WTC11 (cell line): ENCODE measurements around the gene OPCML. TPM values are rescaled to one million over a fixed set of nuclear protein-coding genes. Genes with fewer than 3 reads are reported as not detected.

Experiments
- ATAC-seq: fragments of 200-7000 bp; cut with Tn5 transposase; 2 replicates; pipeline ENCODE4 v1.10.0; 2021; ENCODE audit warnings: mild to moderate bottlenecking, moderate library complexity
- CTCF ChIA-PET: fragments of 300-600 bp; sonication (Branson Sonifier 250); formaldehyde crosslinking; loops from one replicate; lab custom pipeline; 2021; ENCODE audit warnings: antibody characterized with exemption; lab: Charles Lee
- POLR2A ChIA-PET: fragments of 350-600 bp; sonication (Branson Sonifier 250); formaldehyde crosslinking; loops from one replicate; lab custom pipeline; 2021; ENCODE audit warnings: antibody characterized with exemption; lab: Charles Lee
- DNase-seq: peaks from one replicate; pipeline ENCODE4 v3.0.0; 2021; ENCODE audit warnings: low spot score
- H3K27ac Mint-ChIP-seq: 2 replicates; pipeline ENCODE4 v1.8.0; 2021; ENCODE audit warnings: mixed read lengths
- H3K27me3 Mint-ChIP-seq: 2 replicates; pipeline ENCODE4 v1.8.0; 2021; ENCODE audit warnings: low read depth, mild to moderate bottlenecking, moderate library complexity, mixed read lengths
- H3K36me3 Mint-ChIP-seq: 2 replicates; pipeline ENCODE4 v1.8.0; 2021; ENCODE audit warnings: mixed read lengths
- H3K4me1 Mint-ChIP-seq: 2 replicates; pipeline ENCODE4 v1.8.0; 2022; ENCODE audit warnings: mixed read lengths
- H3K4me3 Mint-ChIP-seq: 2 replicates; pipeline ENCODE4 v1.8.0; 2021; ENCODE audit warnings: mild to moderate bottlenecking, moderate library complexity, mixed read lengths
- H3K9me3 Mint-ChIP-seq: 2 replicates; pipeline ENCODE4 v1.8.0; 2021; ENCODE audit warnings: mixed read lengths
- ARID4B ChIP-seq: sonication (generic); formaldehyde crosslinking; IDR thresholded peaks from 2 replicates; pipeline ENCODE4 v1.8.0; 2023; ENCODE audit warnings: missing genetic modification reagents, mild to moderate bottlenecking, borderline replicate concordance
- ATF3 ChIP-seq: sonication (generic); formaldehyde crosslinking; conservative IDR thresholded peaks from 2 replicates; pipeline ENCODE4 v1.8.1; 2022; ENCODE audit warnings: mild to moderate bottlenecking, missing genetic modification reagents
- E2F1 ChIP-seq: sonication (generic); formaldehyde crosslinking; IDR thresholded peaks from 2 replicates; pipeline ENCODE4 v1.8.0; 2022; ENCODE audit warnings: mild to moderate bottlenecking, missing genetic modification reagents
- EMX1 ChIP-seq: fragments of 250-450 bp; sonication (Bioruptor Pico); IDR thresholded peaks from 2 replicates; pipeline ENCODE4 v1.8.0; 2021; ENCODE audit warnings: mild to moderate bottlenecking
- ESRRA ChIP-seq: sonication (generic); formaldehyde crosslinking; IDR thresholded peaks from 2 replicates; pipeline ENCODE4 v1.8.1; 2022; ENCODE audit warnings: mild to moderate bottlenecking, missing genetic modification reagents, borderline replicate concordance
- FOXP1 ChIP-seq: sonication (generic); formaldehyde crosslinking; IDR thresholded peaks from 2 replicates; pipeline ENCODE4 v1.8.0; 2022; ENCODE audit warnings: missing genetic modification reagents, mild to moderate bottlenecking, moderate library complexity, borderline replicate concordance
- GRHL2 ChIP-seq: fragments of 250-450 bp; sonication (Bioruptor Pico); IDR thresholded peaks from 2 replicates; pipeline ENCODE4 v1.8.0; 2022; ENCODE audit warnings: mild to moderate bottlenecking, moderate library complexity; ENCODE audit not compliant: insufficient replicate concordance, severe bottlenecking
- HMGA2 ChIP-seq: fragments of 250-450 bp; sonication (Bioruptor Pico); IDR thresholded peaks from 2 replicates; pipeline ENCODE4 v1.4.0; 2021; ENCODE audit warnings: mild to moderate bottlenecking, moderate library complexity
- HMGXB4 ChIP-seq: sonication (generic); formaldehyde crosslinking; IDR thresholded peaks from 2 replicates; pipeline ENCODE4 v1.8.1; 2023; ENCODE audit warnings: mild to moderate bottlenecking, moderate library complexity, missing genetic modification reagents
- NR1H2 ChIP-seq: sonication (generic); formaldehyde crosslinking; IDR thresholded peaks from 2 replicates; pipeline ENCODE4 v1.9.0; 2021; ENCODE audit warnings: mild to moderate bottlenecking, moderate library complexity, missing genetic modification reagents
- NR3C1 ChIP-seq: sonication (generic); formaldehyde crosslinking; conservative IDR thresholded peaks from 2 replicates; pipeline ENCODE4 v1.8.1; 2023; ENCODE audit warnings: low read depth, mild to moderate bottlenecking, missing genetic modification reagents
- PRRX2 ChIP-seq: fragments of 250-450 bp; sonication (Bioruptor Pico); IDR thresholded peaks from 2 replicates; pipeline ENCODE4 v1.8.0; 2021; ENCODE audit warnings: mild to moderate bottlenecking
- RELA ChIP-seq: sonication (generic); formaldehyde crosslinking; IDR thresholded peaks from 2 replicates; pipeline ENCODE4 v1.8.1; 2022; ENCODE audit warnings: missing genetic modification reagents, mild to moderate bottlenecking, borderline replicate concordance
- RORB ChIP-seq: fragments of 250-450 bp; sonication (Bioruptor Pico); IDR thresholded peaks from 2 replicates; pipeline ENCODE4 v1.9.0; 2021; ENCODE audit warnings: mild to moderate bottlenecking
- SOX15 ChIP-seq: fragments of 250-450 bp; sonication (Bioruptor Pico); IDR thresholded peaks from 2 replicates; pipeline ENCODE4 v1.9.0; 2021; ENCODE audit warnings: mild to moderate bottlenecking
- SP1 ChIP-seq: sonication (generic); formaldehyde crosslinking; conservative IDR thresholded peaks from 2 replicates; pipeline ENCODE4 v1.8.1; 2022; ENCODE audit warnings: missing genetic modification reagents
- TP53 ChIP-seq: sonication (generic); formaldehyde crosslinking; IDR thresholded peaks from 2 replicates; pipeline ENCODE4 v1.8.1; 2023; ENCODE audit warnings: mild to moderate bottlenecking, missing genetic modification reagents
- USF1 ChIP-seq: sonication (generic); formaldehyde crosslinking; IDR thresholded peaks from 2 replicates; pipeline ENCODE4 v1.8.0; 2022; ENCODE audit warnings: mild to moderate bottlenecking, missing genetic modification reagents
- USF2 ChIP-seq: sonication (generic); formaldehyde crosslinking; IDR thresholded peaks from 2 replicates; pipeline ENCODE4 v1.8.1; 2023; ENCODE audit warnings: mild to moderate bottlenecking, missing genetic modification reagents, moderate library complexity
- ZMAT4 ChIP-seq: fragments of 250-450 bp; sonication (Bioruptor Pico); IDR thresholded peaks from 2 replicates; pipeline ENCODE4 v1.9.0; 2021; ENCODE audit warnings: mild to moderate bottlenecking
- ZNF219 ChIP-seq: sonication (generic); formaldehyde crosslinking; IDR thresholded peaks from 2 replicates; pipeline ENCODE4 v1.8.0; 2023; ENCODE audit warnings: missing genetic modification reagents, mild to moderate bottlenecking, borderline replicate concordance
- ZNF232 ChIP-seq: sonication (generic); formaldehyde crosslinking; IDR thresholded peaks from 2 replicates; pipeline ENCODE4 v1.8.0; 2022; ENCODE audit warnings: mild to moderate bottlenecking, missing genetic modification reagents
- ZNF263 ChIP-seq: sonication (generic); formaldehyde crosslinking; IDR thresholded peaks from 2 replicates; pipeline ENCODE4 v1.8.1; 2022; ENCODE audit warnings: low read depth, mild to moderate bottlenecking, moderate library complexity, missing genetic modification reagents
- ZNF317 ChIP-seq: sonication (generic); formaldehyde crosslinking; IDR thresholded peaks from 2 replicates; pipeline ENCODE4 v1.8.1; 2023; ENCODE audit warnings: low read depth, mild to moderate bottlenecking, moderate library complexity, missing genetic modification reagents, borderline replicate concordance
- total RNA-seq: library from RNA; stranded (reverse); gene quantifications from 3 replicates; pipeline ENCODE4 v1.2.3, GENCODE V29; 2021

The OPCML gene
- total RNA-seq, 1 experiment from 2014 or later, result 1.5 TPM

- Mint-ChIP-seq H3K4me1 (no peaks in the 10 kb centered on the region), H3K36me3 (no peaks in the 10 kb centered on the region), H3K4me3 (no peak overlapping the region), H3K9me3 (peaks cover 14% of the 10 kb centered on the region; the same call in 1 of the 2 replicates), H3K27me3 (no peaks in the 10 kb centered on the region), H3K27ac (no peak overlapping the region)
- ChIA-PET POLR2A (no interaction called here), CTCF (no interaction called here)
- ATAC-seq, result no peak
- TF ChIP-seq EMX1 (CRISPR knock-in tag) (no peak), NR1H2 (CRISPR knock-in tag) (no peak), PRRX2 (CRISPR knock-in tag) (no peak), FOXP1 (CRISPR knock-in tag) (no peak), NR3C1 (no peak), SP1 (CRISPR knock-in tag) (no peak), ZNF317 (CRISPR knock-in tag) (no peak), ZMAT4 (no peak), TP53 (CRISPR knock-in tag) (no peak), ZNF263 (CRISPR knock-in tag) (no peak), ESRRA (no peak), ATF3 (CRISPR knock-in tag) (no peak), SOX15 (CRISPR knock-in tag) (no peak)
- DNase-seq, result no peak
These were observed 904.3 kb downstream of the OPCML start for GRCh38 chr11:132627981-132628380.

GRCh38 chr11:132626446-132626845 is 905.9 kb downstream of the OPCML start:
- TF ChIP-seq ZNF263 (CRISPR knock-in tag) (no peak), HMGA2 (no peak), USF2 (CRISPR knock-in tag) (no peak), GRHL2 (no peak), RORB (CRISPR knock-in tag) (no peak), E2F1 (CRISPR knock-in tag) (no peak), USF1 (CRISPR knock-in tag) (no peak)
- TF ChIP-seq, all 79 proteins: peak for 0
- Mint-ChIP-seq H3K27ac (no peak overlapping the region), H3K9me3 (peaks cover 11% of the 10 kb centered on the region; the same call in 1 of the 2 replicates), H3K27me3 (no peaks in the 10 kb centered on the region), H3K36me3 (no peaks in the 10 kb centered on the region), H3K4me1 (0 out of 2 replicates have a peak, but pooled peaks cover 2% of the 10 kb centered on the region), H3K4me3 (no peak overlapping the region)
- ChIA-PET CTCF (no interaction called here), POLR2A (no interaction called here)
- ATAC-seq, result no peak
- DNase-seq, result no peak

- H3K36me3 Mint-ChIP-seq, result no peaks in the 10 kb centered on the region
- DNase-seq (no peak), ATAC-seq (no peak)
- 0 out of 2 replicates have a peak, but pooled peaks cover 2% of the 10 kb centered on the region for H3K4me1 Mint-ChIP-seq
- peaks cover 13% of the 10 kb centered on the region for H3K9me3 Mint-ChIP-seq
- ChIA-PET POLR2A (no interaction called here), CTCF (no interaction called here)
- H3K4me3 Mint-ChIP-seq, result no peak overlapping the region
- no peaks in the 10 kb centered on the region for H3K27me3 Mint-ChIP-seq
- no peak overlapping the region for H3K27ac Mint-ChIP-seq
- TF ChIP-seq HMGXB4 (CRISPR knock-in tag) (no peak), RELA (CRISPR knock-in tag) (no peak), FOXP1 (CRISPR knock-in tag) (no peak), USF2 (CRISPR knock-in tag) (no peak), ZNF219 (CRISPR knock-in tag) (no peak), ZNF232 (CRISPR knock-in tag) (no peak), ARID4B (no peak)
These were observed 908.8 kb downstream of the OPCML start for GRCh38 chr11:132623511-132623910.
